ENCODE measurements around the gene SERTAD4.
A peak's percentile ranks its signal among the peaks of the same experiment; 100 is the strongest.

SERTAD4 gene

GRCh38 chr1:210292231-210292871 is 59.8 kb downstream of the SERTAD4 start:
- Histone ChIP-seq H3K27ac (peak overlapping the region; percentile 87 to 94), H3K4me3 (peak overlapping the region; percentile 66)
- TF ChIP-seq, protein P1, sequence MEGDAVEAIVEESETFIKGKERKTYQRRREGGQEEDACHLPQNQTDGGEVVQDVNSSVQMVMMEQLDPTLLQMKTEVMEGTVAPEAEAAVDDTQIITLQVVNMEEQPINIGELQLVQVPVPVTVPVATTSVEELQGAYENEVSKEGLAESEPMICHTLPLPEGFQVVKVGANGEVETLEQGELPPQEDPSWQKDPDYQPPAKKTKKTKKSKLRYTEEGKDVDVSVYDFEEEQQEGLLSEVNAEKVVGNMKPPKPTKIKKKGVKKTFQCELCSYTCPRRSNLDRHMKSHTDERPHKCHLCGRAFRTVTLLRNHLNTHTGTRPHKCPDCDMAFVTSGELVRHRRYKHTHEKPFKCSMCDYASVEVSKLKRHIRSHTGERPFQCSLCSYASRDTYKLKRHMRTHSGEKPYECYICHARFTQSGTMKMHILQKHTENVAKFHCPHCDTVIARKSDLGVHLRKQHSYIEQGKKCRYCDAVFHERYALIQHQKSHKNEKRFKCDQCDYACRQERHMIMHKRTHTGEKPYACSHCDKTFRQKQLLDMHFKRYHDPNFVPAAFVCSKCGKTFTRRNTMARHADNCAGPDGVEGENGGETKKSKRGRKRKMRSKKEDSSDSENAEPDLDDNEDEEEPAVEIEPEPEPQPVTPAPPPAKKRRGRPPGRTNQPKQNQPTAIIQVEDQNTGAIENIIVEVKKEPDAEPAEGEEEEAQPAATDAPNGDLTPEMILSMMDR (IDR thresholded peaks at IDR 0.05) = no peak
- DNase-seq (ENCODE audit: low spot score) = peak; percentile 76

DNA sequence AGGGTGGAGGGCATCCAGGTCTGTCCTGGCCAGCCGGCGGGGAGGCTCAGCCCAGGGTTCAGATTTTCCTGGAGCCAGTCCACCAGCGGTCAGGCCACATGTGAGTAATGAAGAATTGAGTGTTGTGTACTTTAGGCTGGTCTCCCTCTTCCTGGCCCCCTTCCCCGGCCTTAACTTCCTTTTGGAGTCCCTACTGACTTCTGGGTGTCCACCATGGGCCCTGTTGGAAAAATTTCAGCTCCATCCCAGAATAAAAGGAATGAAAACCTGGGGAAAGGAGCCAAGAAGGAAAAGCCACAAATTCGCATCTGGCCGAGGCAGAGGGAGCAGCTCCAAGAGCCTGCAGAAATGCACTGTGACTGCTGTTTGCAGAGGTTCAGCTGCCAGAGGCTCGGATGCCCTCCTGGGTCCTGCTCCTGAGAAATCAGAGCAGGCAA is 60.6 kb downstream of the SERTAD4 start:
- TF ChIP-seq, protein P1 (IDR thresholded peaks at IDR 0.05) = no peak
- peak overlapping the region; percentile 87 to 94 for H3K27ac ChIP-seq
- peak overlapping the region; percentile 66 for H3K4me3 ChIP-seq
- DNase-seq (ENCODE audit: low spot score) = peak; percentile 88

GRCh38 chr1:210294999-210295745 is 62.6 kb downstream of the SERTAD4 start:
- DNase-seq (ENCODE audit: low spot score) = peak; percentile 81
- peak overlapping the region; percentile 59 to 94 for H3K27ac ChIP-seq
- no peak overlapping the region for H3K4me3 ChIP-seq
- TF ChIP-seq, protein P1 (IDR thresholded peaks at IDR 0.05) = no peak
